ENCODE measurements around the gene GPX6. TPM values are rescaled to one million over a fixed set of nuclear protein-coding genes. Genes with fewer than 3 reads are reported as not detected.

Gene GPX6
- total and polyA plus RNA-seq, 2 donors (not counting 3 experiments of a cell fraction or from before 2014, with no cell fraction given): not detected

- FAIRE-seq (no peak), DNase-seq (ENCODE audit: low read depth, low spot score) (no peak)
- Histone ChIP-seq H3K4me2 (ENCODE audit: insufficient read depth, low read length) (no peak overlapping the region), H2AFZ (ENCODE audit: low read depth, low read length) (no peak overlapping the region), H3K36me3 (ENCODE audit: control insufficient read depth in 2 of 2, extremely low read depth in 1 of 2, insufficient read depth in 2 of 2, low read length in 2 of 2) (no peaks in the 10 kb centered on the region), H4K20me1 (replicated peaks; ENCODE audit: control insufficient read depth, extremely low read depth, insufficient read depth, low read length) (no peaks in the 10 kb centered on the region), H3K9me1 (replicated peaks; ENCODE audit: control insufficient read depth, extremely low read depth, insufficient read depth, low read length) (no peaks in the 10 kb centered on the region), H3K4me3 (replicated peaks in 1 of 3; ENCODE audit: insufficient read depth in 1 of 3, low read depth in 1 of 3, low read length in 3 of 3) (no peak overlapping the region), H3K79me2 (ENCODE audit: control insufficient read depth, insufficient read depth, low read length) (no peaks in the 10 kb centered on the region), H3K27ac (ENCODE audit: insufficient read depth, low read depth, low read length) (no peak overlapping the region), H3K9ac (replicated peaks; ENCODE audit: extremely low read depth, insufficient read depth, low read length) (no peak overlapping the region), H3K4me1 (ENCODE audit: control insufficient read depth, extremely low read depth, insufficient read depth, low read length) (no peaks in the 10 kb centered on the region), H3K9me3 (replicated peaks; ENCODE audit: control insufficient read depth, insufficient read depth, low read length) (no peaks in the 10 kb centered on the region), H3K27me3 (ENCODE audit: control insufficient read depth in 2 of 2, insufficient read depth in 2 of 2, low read length in 2 of 2) (peaks cover 27 to 41% of the 10 kb centered on the region in 2 experiments)
- dilution Hi-C loops (cut with MboI; ENCODE audit: extremely low pct_ligation_motif_present, low sequenced_read_pairs): no loop called here
- CTCF ChIA-PET: no interaction called here
- POLR2A ChIA-PET: no interaction called here
- BruUV-seq (replicated peaks): no TSS peak
- no peak for TF ChIP-seq EZH2 (IDR thresholded peaks at IDR 0.05; ENCODE audit: borderline replicate concordance, low read depth, low read length, severe bottlenecking)
- no peak for TF ChIP-seq FOS (IDR thresholded peaks at IDR 0.05; ENCODE audit: borderline replicate concordance, insufficient read depth, low read length)
- TF ChIP-seq POLR2A (IDR thresholded peaks at IDR 0.05; ENCODE audit: low read depth, low read length): no peak
- no peak for TF ChIP-seq POLR2AphosphoS5 (IDR thresholded peaks at IDR 0.05; ENCODE audit: insufficient read depth, low read depth, low read length)
- no peak for TF ChIP-seq GATA2 (IDR thresholded peaks at IDR 0.05; ENCODE audit: insufficient read depth, insufficient read length, low read depth, low read length)
- no peak for TF ChIP-seq CTCF (IDR thresholded peaks at IDR 0.05; ENCODE audit: extremely low read depth in 1 of 2, insufficient read depth in 1 of 2, low read depth in 1 of 2, low read length in 2 of 2)
- no peak for TF ChIP-seq MYC (IDR thresholded peaks at IDR 0.05; ENCODE audit: low read depth, low read length)
- TF ChIP-seq, protein P1, sequence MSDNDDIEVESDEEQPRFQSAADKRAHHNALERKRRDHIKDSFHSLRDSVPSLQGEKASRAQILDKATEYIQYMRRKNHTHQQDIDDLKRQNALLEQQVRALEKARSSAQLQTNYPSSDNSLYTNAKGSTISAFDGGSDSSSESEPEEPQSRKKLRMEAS (IDR thresholded peaks at IDR 0.05; ENCODE audit: insufficient read depth, insufficient read length): no peak
- TF ChIP-seq JUN (IDR thresholded peaks at IDR 0.05; ENCODE audit: borderline replicate concordance, insufficient read depth, insufficient read length, low read depth): no peak
- intact Hi-C loops (cut with micrococcal nuclease): no loop called here
Observed at GRCh38 chr6:28480253-28480932, 35.2 kb downstream of the GPX6 start.

Measured in endothelial cell of umbilical vein (primary cell).